GM06990 (cell line): ENCODE results near the gene KCTD11.

Experiments
- DNase-seq: peaks from one replicate; pipeline ENCODE4 v3.0.0-alpha.2; 2011; ENCODE audit not compliant: insufficient read length; ENCODE audit errors: extremely low read depth
- H3K27me3 ChIP-seq: replicated peaks from 2 replicates; pipeline ENCODE4 v1.6.0; 2011; ENCODE audit warnings: low read length; ENCODE audit not compliant: control insufficient read depth, insufficient read depth
- H3K36me3 ChIP-seq: 2 replicates; pipeline ENCODE4 v1.5.1; 2011; ENCODE audit warnings: low read length; ENCODE audit not compliant: control insufficient read depth, insufficient read depth
- H3K4me3 ChIP-seq: replicated peaks from 2 replicates; pipeline ENCODE4 v1.5.1; 2011; ENCODE audit warnings: low read depth, mild to moderate bottlenecking, control low read depth, low read length
- TF ChIP-seq, protein P1 (sequence below): IDR thresholded peaks from 2 replicates; pipeline ENCODE4 v1.5.1; 2011; ENCODE audit warnings: low read length, control low read depth, mild to moderate bottlenecking, inconsistent platforms; ENCODE audit not compliant: insufficient read depth, poor library complexity, severe bottlenecking

The KCTD11 gene

DNA sequence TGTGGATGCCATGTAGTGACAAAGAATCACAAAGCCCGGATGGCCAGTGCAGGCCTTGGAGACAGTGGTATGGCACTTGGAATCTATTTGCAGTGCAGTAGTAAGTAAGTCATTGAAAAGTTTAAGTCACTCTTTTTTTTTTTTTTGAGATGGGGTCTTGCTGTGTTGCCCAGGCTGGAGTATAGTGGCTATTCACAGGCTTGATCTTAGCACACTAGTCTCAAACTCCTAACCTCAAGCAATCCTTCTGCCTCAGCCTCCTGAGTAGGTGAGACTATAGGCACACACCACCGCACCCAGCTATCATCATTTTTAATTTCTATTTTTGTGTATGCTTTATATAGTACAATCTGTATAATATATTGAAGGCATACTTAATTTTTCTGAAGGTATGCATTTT is 46.6 kb downstream of the KCTD11 start:
- TF ChIP-seq, protein P1, sequence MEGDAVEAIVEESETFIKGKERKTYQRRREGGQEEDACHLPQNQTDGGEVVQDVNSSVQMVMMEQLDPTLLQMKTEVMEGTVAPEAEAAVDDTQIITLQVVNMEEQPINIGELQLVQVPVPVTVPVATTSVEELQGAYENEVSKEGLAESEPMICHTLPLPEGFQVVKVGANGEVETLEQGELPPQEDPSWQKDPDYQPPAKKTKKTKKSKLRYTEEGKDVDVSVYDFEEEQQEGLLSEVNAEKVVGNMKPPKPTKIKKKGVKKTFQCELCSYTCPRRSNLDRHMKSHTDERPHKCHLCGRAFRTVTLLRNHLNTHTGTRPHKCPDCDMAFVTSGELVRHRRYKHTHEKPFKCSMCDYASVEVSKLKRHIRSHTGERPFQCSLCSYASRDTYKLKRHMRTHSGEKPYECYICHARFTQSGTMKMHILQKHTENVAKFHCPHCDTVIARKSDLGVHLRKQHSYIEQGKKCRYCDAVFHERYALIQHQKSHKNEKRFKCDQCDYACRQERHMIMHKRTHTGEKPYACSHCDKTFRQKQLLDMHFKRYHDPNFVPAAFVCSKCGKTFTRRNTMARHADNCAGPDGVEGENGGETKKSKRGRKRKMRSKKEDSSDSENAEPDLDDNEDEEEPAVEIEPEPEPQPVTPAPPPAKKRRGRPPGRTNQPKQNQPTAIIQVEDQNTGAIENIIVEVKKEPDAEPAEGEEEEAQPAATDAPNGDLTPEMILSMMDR: no peak
- no peaks in the 10 kb centered on the region for H3K27me3 ChIP-seq
- DNase-seq: no peak

DNA sequence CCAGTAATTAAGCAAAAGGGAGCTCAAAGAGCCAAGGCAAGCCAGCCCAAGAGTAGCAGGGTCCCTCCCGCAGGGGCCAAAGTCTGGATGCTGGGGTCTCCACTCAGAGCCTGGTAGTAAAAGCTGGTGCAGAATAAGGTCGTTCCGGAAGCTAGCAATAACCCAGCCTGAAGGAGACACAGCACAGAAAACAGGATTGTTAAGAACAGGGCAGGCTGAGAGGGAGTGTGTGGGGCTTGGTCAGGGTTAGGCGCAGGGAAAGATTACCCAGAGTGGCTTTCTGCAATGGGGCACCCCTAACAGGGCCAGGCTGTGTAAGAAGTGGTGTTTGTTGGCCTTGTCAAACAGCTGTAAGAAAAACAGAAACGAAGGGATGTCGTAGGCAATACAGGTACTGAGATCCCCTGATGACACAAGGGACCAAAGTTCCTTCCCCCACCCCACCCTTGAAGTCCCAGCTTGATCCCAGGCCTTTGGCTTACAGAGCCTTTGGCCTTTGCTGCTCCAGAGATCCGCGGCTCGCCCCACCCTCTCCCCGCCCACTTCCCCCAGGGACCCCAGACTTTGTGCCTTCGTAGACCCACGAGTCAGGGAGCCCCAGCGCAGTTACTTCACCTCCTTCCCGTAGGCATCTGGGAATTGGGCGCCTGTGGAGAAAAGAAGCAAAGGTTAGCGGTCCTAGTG is 51.2 kb downstream of the KCTD11 start:
- H3K27me3 ChIP-seq: no peaks in the 10 kb centered on the region; the same call in 1 of the 2 replicates
- DNase-seq: no peak
- H3K4me3 ChIP-seq: peak overlapping the region; percentile 93
- TF ChIP-seq, protein P1: no peak
- no peaks in the 10 kb centered on the region for H3K36me3 ChIP-seq

More for the DNA sequence above, 46.6 kb downstream of the KCTD11 start:
- Histone ChIP-seq H3K36me3 (no peaks in the 10 kb centered on the region), H3K4me3 (no peak overlapping the region)

DNA sequence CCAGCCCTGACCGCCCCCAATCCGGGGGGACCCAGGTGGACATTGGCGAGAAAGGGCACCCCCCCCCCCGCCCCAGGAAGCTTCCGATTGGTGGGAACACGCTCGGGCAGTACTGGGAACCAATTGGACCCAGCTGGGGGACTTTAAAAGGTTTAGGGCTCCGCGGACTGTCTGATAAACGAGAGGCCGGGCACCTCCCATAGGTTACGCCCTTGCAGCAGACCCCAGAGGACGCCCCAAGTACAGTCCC is 51.7 kb downstream of the KCTD11 start:
- H3K27me3 ChIP-seq: no peaks in the 10 kb centered on the region; the same call in 1 of the 2 replicates
- no peak for DNase-seq
- H3K36me3 ChIP-seq: no peaks in the 10 kb centered on the region
- TF ChIP-seq, protein P1: no peak
- peak overlapping the region; percentile 93 for H3K4me3 ChIP-seq

DNA sequence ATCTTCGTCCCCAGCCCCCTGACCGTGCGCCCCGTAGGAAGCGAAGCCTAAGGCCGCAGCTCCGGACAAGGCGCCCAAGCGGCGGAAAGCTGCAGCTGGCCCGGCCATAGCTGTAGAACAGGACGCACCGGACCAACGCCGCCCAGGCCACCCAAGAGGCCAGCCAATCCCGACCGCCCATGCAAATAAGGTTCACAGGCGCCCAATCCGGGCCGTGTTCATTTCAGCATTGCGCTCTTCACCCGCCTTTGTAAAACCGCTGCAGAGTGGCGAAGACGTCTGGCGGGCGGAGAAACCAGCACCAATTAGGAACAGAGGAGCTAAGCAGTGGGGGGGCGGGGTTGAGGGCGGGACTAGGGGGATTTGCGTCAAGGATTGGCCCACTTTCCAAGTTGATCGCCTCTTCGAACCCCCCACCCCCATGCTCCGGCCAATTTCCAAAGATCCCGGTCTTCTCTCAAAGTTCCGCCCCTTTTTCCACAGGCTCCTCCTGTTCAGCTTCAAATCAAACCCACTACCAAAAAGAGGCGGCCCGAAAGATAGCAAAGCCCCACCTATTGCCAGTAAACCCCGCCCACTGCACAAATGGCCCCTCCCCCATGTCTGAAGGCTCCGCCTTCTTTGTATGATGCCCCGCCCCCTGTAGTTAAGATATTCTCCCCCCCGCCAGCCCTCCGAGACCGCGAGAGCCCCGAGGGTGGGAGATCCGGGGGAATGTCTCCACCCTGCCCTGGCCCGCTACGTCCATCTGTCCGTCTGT is 52.2 kb downstream of the KCTD11 start, which contains the start of gene TMEM256:
TMEM256 (minus strand) TSS at position 121 of the 760 bp plus-strand sequence; CDS start at position 108, 13 bp downstream.
- DNase-seq: peak; percentile 91
- Histone ChIP-seq H3K36me3 (no peaks in the 10 kb centered on the region), H3K27me3 (no peaks in the 10 kb centered on the region; the same call in 1 of the 2 replicates), H3K4me3 (peak within 1 kb of the TSS; percentile 93)
- TF ChIP-seq, protein P1: no peak
